ENCODE data around the gene C1QB. TPM values are rescaled to one million over a fixed set of nuclear protein-coding genes. Genes with fewer than 3 reads are reported as not detected.

C1QB gene
- total and polyA plus RNA-seq, 2 of the 4 experiments (the other 2 are of a cell fraction) = not detected

- Histone ChIP-seq H3K9me3 (ENCODE audit: control insufficient read depth, insufficient read depth, low read length) (no peaks in the 10 kb centered on the region), H4K91ac (ENCODE audit: insufficient read depth, low read depth, low read length) (no peak overlapping the region), H2BK120ac (ENCODE audit: low read depth, low read length) (no peak overlapping the region), H4K20me1 (ENCODE audit: insufficient read depth, low read length) (peaks cover 4% of the 10 kb centered on the region; the same call in 1 of the 2 replicates), H2AK5ac (ENCODE audit: low read depth, low read length) (no peak overlapping the region), H3K4me2 (ENCODE audit: low read depth, low read length) (no peak overlapping the region), H3K27ac (ENCODE audit: insufficient read depth, low read length) (no peak overlapping the region), H4K8ac (ENCODE audit: low read depth in 2 of 2, low read length in 2 of 2) (no peak overlapping the region), H2BK20ac (ENCODE audit: low read depth, low read length) (no peak overlapping the region), H4K5ac (ENCODE audit: low read depth, low read length) (no peak overlapping the region), H2AFZ (replicated peaks; ENCODE audit: low read length, poor library complexity) (no peak overlapping the region), H3K36me3 (ENCODE audit: control insufficient read depth, insufficient read depth, low read length) (no peaks in the 10 kb centered on the region), H3K18ac (ENCODE audit: low read depth, low read length) (no peak overlapping the region), H2BK5ac (ENCODE audit: low read depth, low read length, poor library complexity, severe bottlenecking) (no peak overlapping the region), H3K9ac (ENCODE audit: low read depth, low read length) (no peak overlapping the region), H2BK15ac (ENCODE audit: low read depth, low read length) (no peak overlapping the region), H3K56ac (ENCODE audit: extremely low read depth, insufficient read depth, low read length) (no peak overlapping the region), H3K4me3 (ENCODE audit: insufficient read depth, low read depth, low read length) (no peak overlapping the region), H3K14ac (replicated peaks; ENCODE audit: low read depth, low read length) (no peak overlapping the region), H3K9me1 (ENCODE audit: insufficient read depth, low read length) (no peaks in the 10 kb centered on the region; the same call in 1 of the 2 replicates), H3K4ac (ENCODE audit: low read depth, low read length) (no peak overlapping the region), H2AK9ac (replicated peaks; ENCODE audit: low read depth, low read length, poor library complexity) (no peak overlapping the region), H3K27me3 (ENCODE audit: control insufficient read depth, insufficient read depth, low read length) (peaks cover 37% of the 10 kb centered on the region), H3K79me1 (ENCODE audit: low read depth in 1 of 2, low read length in 2 of 2) (no peaks in the 10 kb centered on the region), H3K4me1 (ENCODE audit: control insufficient read depth, insufficient read depth, low read length) (no peaks in the 10 kb centered on the region), H3K23ac (ENCODE audit: low read depth, low read length) (no peak overlapping the region)
- POLR2A ChIA-PET (ENCODE audit: unreplicated experiment) = no interaction called here
- no peak for TF ChIP-seq ELK1 (IDR thresholded peaks at IDR 0.05; ENCODE audit: borderline replicate concordance, low read depth, low read length)
- TF ChIP-seq CHD1 (IDR thresholded peaks at IDR 0.05; ENCODE audit: low read depth, low read length) = no peak
- no peak for TF ChIP-seq FOS (IDR thresholded peaks at IDR 0.05; ENCODE audit: low read depth, low read length)
- TF ChIP-seq NFE2L2 (IDR thresholded peaks at IDR 0.05; ENCODE audit: low read depth, low read length) = no peak
- no peak for TF ChIP-seq MAZ (IDR thresholded peaks at IDR 0.05; ENCODE audit: borderline replicate concordance, low read depth, low read length)
- TF ChIP-seq RFX5 (IDR thresholded peaks at IDR 0.05; ENCODE audit: low read depth, low read length) = no peak
- TF ChIP-seq BHLHE40 (IDR thresholded peaks at IDR 0.05; ENCODE audit: low read depth, low read length) = no peak
- no peak for TF ChIP-seq MAFK (IDR thresholded peaks at IDR 0.05; ENCODE audit: low read depth, low read length)
- no peak for TF ChIP-seq RAD21 (IDR thresholded peaks at IDR 0.05; ENCODE audit: low read length)
- TF ChIP-seq SMC3 (IDR thresholded peaks at IDR 0.05; ENCODE audit: low read depth, low read length) = no peak
- no peak for TF ChIP-seq USF2 (IDR thresholded peaks at IDR 0.05; ENCODE audit: low read depth, low read length)
- no TSS peak for BruUV-seq (replicated peaks)
- ATAC-seq (ENCODE audit: low read depth) = no peak
- CTCF ChIA-PET = no interaction called here
- in situ Hi-C loops (cut with MboI; ENCODE audit: low sequenced_read_pairs) (no loop called here), intact Hi-C loops (cut with micrococcal nuclease) (no loop called here), dilution Hi-C loops (cut with HindIII; ENCODE audit: low sequenced_read_pairs, unreplicated experiment) (no loop called here)
- WGBS, 2 experiments (ENCODE audit: extremely low coverage in 2 of 2, insufficient read length in 1 of 2) = 14% methylated on average over 1 of the region's 12 CpGs; no CpG with 5 or more reads in 1 of the 2 experiments
- DNase-seq = no peak
These were observed 40.1 kb upstream of the C1QB start for GRCh38 chr1:22612671-22613571.
